Mesothelial cell of epicardium (in vitro differentiated cells): ENCODE results near the gene IER2. TPM values are rescaled to one million over a fixed set of nuclear protein-coding genes. Genes with fewer than 3 reads are reported as not detected.
"Not testable (repeated sequence)": the region's sequence is repeated elsewhere in the genome, so short reads cannot be mapped to it uniquely, and the experiment has no call there.

Experiments
- DNase-seq, 2 experiments: peaks; one replicate each; pipeline ENCODE4 v3.0.0; 2021; ENCODE audit warnings: low spot score in 2 of 2; ENCODE audit not compliant: unreplicated experiment in 2 of 2
- H3K27ac Mint-ChIP-seq: 2 replicates; pipeline ENCODE4 v1.8.0; 2021; ENCODE audit warnings: mixed read lengths
- H3K27me3 Mint-ChIP-seq: 2 replicates; pipeline ENCODE4 v1.8.0; 2021; ENCODE audit warnings: low read depth, mixed read lengths
- H3K36me3 Mint-ChIP-seq: 2 replicates; pipeline ENCODE4 v1.8.0; 2021; ENCODE audit warnings: mixed read lengths
- H3K4me1 Mint-ChIP-seq: 2 replicates; pipeline ENCODE4 v1.8.0; 2021; ENCODE audit warnings: mixed read lengths
- H3K4me3 Mint-ChIP-seq: 2 replicates; pipeline ENCODE4 v1.8.0; 2021; ENCODE audit warnings: mild to moderate bottlenecking, moderate library complexity, mixed read lengths
- H3K9me3 Mint-ChIP-seq: 2 replicates; pipeline ENCODE4 v1.8.0; 2021; ENCODE audit warnings: mixed read lengths
- CTCF ChIP-seq: fragments of 200-600 bp; sonication (generic); IDR thresholded peaks from one replicate; pipeline ENCODE4 v1.5.0; 2021; ENCODE audit warnings: antibody characterized with exemption; ENCODE audit not compliant: unreplicated experiment
- total RNA-seq: library from RNA; stranded (reverse); gene quantifications from 3 replicates; pipeline ENCODE4 v1.2.1, GENCODE V29; 2021

IER2 gene
- total RNA-seq, 1 donor from 2014 or later: 282 TPM

GRCh38 chr19:13195678-13196077 is 45.5 kb downstream of the IER2 start:
- DNase-seq: no peak
- Mint-ChIP-seq H3K4me3 (no peak overlapping the region), H3K27me3 (no peaks in the 10 kb centered on the region)

GRCh38 chr19:13198634-13199033 is 48.4 kb downstream of the IER2 start:
- no peak for DNase-seq
- Mint-ChIP-seq H3K36me3 (no peaks in the 10 kb centered on the region), H3K27ac (no peak overlapping the region), H3K4me1 (no peaks in the 10 kb centered on the region), H3K27me3 (no peaks in the 10 kb centered on the region), H3K9me3 (no peaks in the 10 kb centered on the region), H3K4me3 (no peak overlapping the region)
- no peak for TF ChIP-seq CTCF

More at GRCh38 chr19:13195678-13196077, 45.5 kb downstream of the IER2 start:
- no peak for TF ChIP-seq CTCF
- no peak overlapping the region for H3K27ac Mint-ChIP-seq
- H3K36me3 Mint-ChIP-seq: no peaks in the 10 kb centered on the region
- H3K4me1 Mint-ChIP-seq: no peaks in the 10 kb centered on the region
- H3K9me3 Mint-ChIP-seq: no peaks in the 10 kb centered on the region

- not testable (repeated sequence) for H3K4me1 Mint-ChIP-seq, H3K4me3 Mint-ChIP-seq, H3K9me3 Mint-ChIP-seq, H3K27me3 Mint-ChIP-seq, H3K36me3 Mint-ChIP-seq, DNase-seq, H3K27ac Mint-ChIP-seq
Measured at GRCh38 chr19:13202112-13202511, 51.9 kb downstream of the IER2 start.

Other genes starting within 250 kb of the IER2 start
- gene SYCE2, start 231.1 kb upstream of the IER2 start, total RNA-seq: 0.86 to 0.98 TPM (median 0.97 TPM) in 3 replicates
- 54.5 to 58.4 TPM (median 58.3 TPM) in 3 replicates for gene FARSA, start 216.7 kb upstream of the IER2 start, total RNA-seq
- 863 to 886 TPM (median 869 TPM) in 3 replicates for gene CALR, start 211.8 kb upstream of the IER2 start, total RNA-seq
- 78.6 to 87.4 TPM (median 80.7 TPM) in 3 replicates for gene RAD23A, start 204.5 kb upstream of the IER2 start, total RNA-seq
- 18.7 to 19.1 TPM (median 18.8 TPM) in 3 replicates for gene GADD45GIP1, start 193.2 kb upstream of the IER2 start, total RNA-seq
- 0.16 TPM in 1 of 3 replicates, not detected in the others for gene DAND5, start 180.8 kb upstream of the IER2 start, total RNA-seq
- 52.4 to 55.5 TPM (median 53.8 TPM) in 3 replicates for gene NFIX, start 154.9 kb upstream of the IER2 start, total RNA-seq
- 3.4 to 4.0 TPM (median 3.8 TPM) in 3 replicates for gene LYL1, start 47.6 kb upstream of the IER2 start, total RNA-seq
- 53.9 to 58.6 TPM (median 57.0 TPM) in 3 replicates for gene TRMT1, start 33.7 kb upstream of the IER2 start, total RNA-seq
- gene NACC1, start 32.1 kb upstream of the IER2 start, total RNA-seq: 63.0 to 76.4 TPM (median 74.5 TPM) in 3 replicates
- 52.7 to 58.4 TPM (median 56.7 TPM) in 3 replicates for gene STX10, start within 50 bp of the IER2 start, total RNA-seq